ENCODE results near the gene RAB23.
A peak's percentile ranks its signal among the peaks of the same experiment; 100 is the strongest.

RAB23 gene

GRCh38 chr6:57221936-57222742, at the start of gene RAB23:
RAB23 (minus strand) TSS chr6:57222307; CDS start chr6:57210380, 11,927 bp downstream.
- Histone ChIP-seq H3K36me3 (ENCODE audit: insufficient read depth, low read length) (no peaks in the 10 kb centered on the region; the same call in 1 of the 2 replicates), H3K9me2 (ENCODE audit: low read depth, low read length) (no peaks in the 10 kb centered on the region), H3F3A (ENCODE audit: insufficient read depth, low read length) (no peaks in the 10 kb centered on the region), H3K4me3 (ENCODE audit: low read depth, low read length, poor library complexity, severe bottlenecking) (peak within 1 kb of the TSS; percentile 78), H3K9me3 (ENCODE audit: low read length) (peaks cover 3% of the 10 kb centered on the region; the same call in 1 of the 2 replicates), H3K27ac (ENCODE audit: low read depth, low read length, poor library complexity, severe bottlenecking) (no peak within 1 kb of the TSS), H3K27me3 (ENCODE audit: insufficient read depth, low read length) (peaks cover 9% of the 10 kb centered on the region; the same call in 1 of the 2 replicates), H4K20me1 (ENCODE audit: insufficient read depth, low read length) (no peaks in the 10 kb centered on the region), H3K9ac (ENCODE audit: low read length) (peak within 1 kb of the TSS; percentile 73), H2AFZ (ENCODE audit: low read length) (peak within 1 kb of the TSS; percentile 84), H3K4me2 (ENCODE audit: low read length) (peak within 1 kb of the TSS; percentile 71), H3K4me1 (ENCODE audit: insufficient read depth, low read length, severe bottlenecking) (peaks cover 12% of the 10 kb centered on the region), H3K79me2 (ENCODE audit: insufficient read depth, low read length) (no peaks in the 10 kb centered on the region)
- TF ChIP-seq CTCF (IDR thresholded peaks at IDR 0.05; ENCODE audit: low read length) = no peak

DNA sequence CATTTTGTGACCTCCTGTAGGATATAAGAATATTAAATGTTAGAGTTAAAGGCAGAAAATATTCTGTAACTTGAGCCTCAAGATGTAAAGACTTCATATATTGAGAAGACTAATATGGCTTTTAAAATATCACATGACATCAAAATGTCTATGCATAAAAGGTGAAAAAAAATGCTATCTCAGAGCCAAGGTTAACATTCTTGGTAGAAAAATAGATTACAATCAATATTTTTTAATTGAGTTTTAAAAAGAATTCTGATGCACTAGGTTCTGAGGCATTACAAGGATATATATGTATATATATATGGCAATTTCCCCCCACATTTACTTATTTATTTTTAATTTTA, 46.2 kb upstream of the RAB23 start:
- no peaks in the 10 kb centered on the region for H4K20me1 ChIP-seq (ENCODE audit: insufficient read depth, low read length)
- no peak for TF ChIP-seq EZH2 (IDR thresholded peaks at IDR 0.05; ENCODE audit: borderline replicate concordance, low read length)
- TF ChIP-seq CTCF (IDR thresholded peaks at IDR 0.05; ENCODE audit: low read length) = no peak
- H3K9ac ChIP-seq (ENCODE audit: low read length) = no peak overlapping the region
- H3K9me2 ChIP-seq (ENCODE audit: low read depth, low read length) = no peaks in the 10 kb centered on the region
- no peaks in the 10 kb centered on the region for H3K27me3 ChIP-seq (ENCODE audit: insufficient read depth, low read length)
- H3F3A ChIP-seq (ENCODE audit: insufficient read depth, low read length) = no peaks in the 10 kb centered on the region
- no peaks in the 10 kb centered on the region for H3K9me3 ChIP-seq (ENCODE audit: low read length)
- no peak overlapping the region for H3K4me2 ChIP-seq (ENCODE audit: low read length)
- H3K4me3 ChIP-seq (ENCODE audit: low read depth, low read length, poor library complexity, severe bottlenecking) = no peak overlapping the region
- no peaks in the 10 kb centered on the region for H3K36me3 ChIP-seq (ENCODE audit: insufficient read depth, low read length)
- no peak overlapping the region for H3K27ac ChIP-seq (ENCODE audit: low read depth, low read length, poor library complexity, severe bottlenecking)
- H3K79me2 ChIP-seq (ENCODE audit: insufficient read depth, low read length) = no peaks in the 10 kb centered on the region
- no peaks in the 10 kb centered on the region for H3K4me1 ChIP-seq (ENCODE audit: insufficient read depth, low read length, severe bottlenecking)
- no peak overlapping the region for H2AFZ ChIP-seq (ENCODE audit: low read length)

DNA sequence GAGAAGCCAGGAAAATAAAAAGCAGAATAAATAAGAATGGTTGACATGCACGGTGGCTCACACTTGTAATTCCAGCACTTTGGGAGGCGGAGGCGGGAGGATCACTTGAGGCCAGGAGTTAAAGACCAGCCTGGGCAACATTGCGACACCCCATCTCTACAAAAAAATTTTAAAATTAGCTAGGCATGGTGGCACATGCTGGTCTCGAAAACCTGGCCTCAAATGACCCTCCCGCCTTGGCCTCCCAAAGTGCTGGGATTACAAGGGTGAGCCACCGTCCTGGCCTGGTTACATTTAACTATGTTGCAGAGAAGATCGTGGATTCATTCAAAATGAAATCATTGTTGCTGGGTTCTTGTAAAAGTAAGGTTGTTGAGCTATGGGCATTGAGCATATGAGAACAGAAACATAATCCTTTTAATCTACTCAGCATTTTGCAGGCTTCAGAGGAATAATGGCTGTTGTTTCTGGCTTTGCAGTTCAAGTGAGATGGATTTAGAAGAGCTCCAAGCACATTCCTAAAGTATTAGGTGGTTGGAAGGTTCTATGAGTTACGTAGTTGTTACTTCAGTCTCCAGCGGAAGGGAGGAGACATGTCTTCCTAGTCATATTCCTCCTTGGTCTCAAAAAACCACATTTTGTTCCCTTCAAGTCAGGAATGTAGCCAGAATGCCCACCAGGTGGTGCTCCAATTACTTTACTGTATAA, 45.6 kb upstream of the RAB23 start:
- no peak overlapping the region for H3K27ac ChIP-seq (ENCODE audit: low read depth, low read length, poor library complexity, severe bottlenecking)
- H3K9me2 ChIP-seq (ENCODE audit: low read depth, low read length) = no peaks in the 10 kb centered on the region
- H3K4me2 ChIP-seq (ENCODE audit: low read length) = no peak overlapping the region
- H3K79me2 ChIP-seq (ENCODE audit: insufficient read depth, low read length) = no peaks in the 10 kb centered on the region
- no peak overlapping the region for H2AFZ ChIP-seq (ENCODE audit: low read length)
- no peaks in the 10 kb centered on the region for H3F3A ChIP-seq (ENCODE audit: insufficient read depth, low read length)
- H3K27me3 ChIP-seq (ENCODE audit: insufficient read depth, low read length) = no peaks in the 10 kb centered on the region
- H3K9me3 ChIP-seq (ENCODE audit: low read length) = no peaks in the 10 kb centered on the region
- H3K4me1 ChIP-seq (ENCODE audit: insufficient read depth, low read length, severe bottlenecking) = no peaks in the 10 kb centered on the region
- no peak overlapping the region for H3K9ac ChIP-seq (ENCODE audit: low read length)
- TF ChIP-seq EZH2 (IDR thresholded peaks at IDR 0.05; ENCODE audit: borderline replicate concordance, low read length) = no peak
- peak; percentile 65 for TF ChIP-seq CTCF (IDR thresholded peaks at IDR 0.05; ENCODE audit: low read length)
- H3K36me3 ChIP-seq (ENCODE audit: insufficient read depth, low read length) = no peaks in the 10 kb centered on the region
- no peak overlapping the region for H3K4me3 ChIP-seq (ENCODE audit: low read depth, low read length, poor library complexity, severe bottlenecking)
- H4K20me1 ChIP-seq (ENCODE audit: insufficient read depth, low read length) = no peaks in the 10 kb centered on the region

Data from OCI-LY1 (cell line).